GM18861 (cell line): ENCODE measurements around the gene AP4E1.
"Not testable (repeated sequence)": the region's sequence is repeated elsewhere in the genome, so short reads cannot be mapped to it uniquely, and the experiment has no call there.

Experiments used
- ATAC-seq: cut with Tn5 transposase; IDR thresholded peaks from one replicate; pipeline ENCODE4 v1.9.1; 2021; ENCODE audit not compliant: unreplicated experiment

The AP4E1 gene

DNA sequence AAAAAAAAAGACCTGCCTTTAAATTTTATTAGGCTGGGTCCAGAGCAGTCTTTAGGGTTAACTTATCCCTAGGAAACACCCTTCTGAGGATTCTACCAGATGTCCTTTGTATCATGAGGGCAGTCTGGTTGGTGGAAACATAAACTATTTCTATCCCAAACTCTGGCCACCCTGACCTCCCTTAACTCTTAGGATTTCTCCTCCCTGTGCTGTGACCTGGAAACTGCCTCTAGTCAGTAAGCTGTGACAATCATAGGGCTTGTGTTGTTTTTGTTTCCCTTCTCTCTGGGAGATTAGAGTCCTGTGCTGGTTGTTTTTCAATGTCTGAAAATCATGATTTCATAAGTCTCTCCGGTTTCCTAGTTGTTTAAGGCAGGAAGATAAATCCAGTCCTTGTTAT, 108.1 kb downstream of the AP4E1 start:
- ATAC-seq, result no peak

DNA sequence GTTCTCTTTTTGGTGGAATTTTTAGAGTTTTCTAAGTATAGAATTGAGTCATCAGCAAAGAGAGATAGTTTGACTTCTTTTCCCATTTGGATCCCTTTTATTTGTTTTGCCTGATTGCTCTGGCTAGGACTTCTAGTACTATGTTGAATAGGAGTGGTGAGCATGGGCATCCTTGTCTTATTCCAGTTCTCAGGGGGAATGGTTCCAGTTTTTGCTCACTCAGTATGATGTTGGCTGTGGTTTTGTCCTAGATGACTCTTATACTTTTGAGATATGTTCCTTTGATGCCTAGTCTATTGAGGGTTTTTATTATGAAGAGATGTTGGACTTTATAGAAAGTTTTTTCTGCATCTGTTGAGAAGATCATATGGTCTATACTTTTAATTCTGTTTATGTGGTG, 113.7 kb downstream of the AP4E1 start:
- no peak for ATAC-seq

DNA sequence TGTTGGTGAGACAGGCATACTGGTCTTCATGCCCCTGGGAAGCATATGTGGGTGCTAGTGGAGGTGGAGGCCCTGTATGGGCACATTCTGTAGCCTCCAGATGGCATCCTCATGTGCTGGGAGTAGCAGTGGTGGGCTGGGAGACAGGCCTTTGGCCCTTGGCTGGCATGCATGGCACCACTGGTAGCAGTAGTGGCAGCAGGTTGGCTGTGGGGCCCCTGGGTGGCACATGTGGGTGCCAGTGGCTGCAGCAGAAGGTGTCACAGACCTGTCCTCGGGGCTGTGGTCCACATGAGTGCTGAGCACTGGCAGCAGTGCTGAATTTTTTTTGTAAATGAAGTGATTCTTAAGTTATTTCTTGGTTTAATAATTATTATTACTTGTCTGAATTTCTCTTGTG, 115.0 kb downstream of the AP4E1 start:
- no peak for ATAC-seq

DNA sequence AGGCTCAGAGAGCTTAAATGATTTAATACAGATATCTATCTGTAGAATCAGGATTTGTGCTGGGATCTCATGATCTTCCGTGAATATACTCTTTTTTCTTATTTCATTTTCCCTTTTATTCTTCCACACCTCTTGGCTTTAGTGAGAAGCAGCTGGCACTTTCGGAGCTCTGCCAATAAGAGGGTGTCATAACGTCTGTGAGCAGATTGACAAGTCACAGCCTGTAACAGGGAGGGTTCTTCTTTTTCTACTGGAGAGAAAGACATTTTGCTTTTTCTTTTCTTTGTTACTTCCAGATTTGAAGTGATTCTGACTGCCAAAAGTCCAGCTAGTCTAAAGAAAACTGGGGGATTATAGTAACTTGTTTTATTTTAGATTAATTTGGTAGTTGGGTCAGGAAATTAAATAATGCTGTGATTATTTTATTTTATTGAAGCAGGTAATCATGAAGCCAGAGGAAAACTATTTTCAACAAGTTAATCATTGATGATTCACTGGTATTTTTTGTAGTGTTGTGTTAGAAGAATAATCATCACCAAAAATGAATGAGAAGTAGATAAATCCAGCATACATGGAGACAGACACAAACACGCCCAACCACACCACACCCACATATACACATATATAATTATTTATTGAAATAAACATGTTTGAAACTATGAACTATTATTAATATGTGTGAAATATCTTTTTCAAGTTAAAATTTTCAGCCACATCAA, 116.4 kb downstream of the AP4E1 start:
- no peak for ATAC-seq

DNA sequence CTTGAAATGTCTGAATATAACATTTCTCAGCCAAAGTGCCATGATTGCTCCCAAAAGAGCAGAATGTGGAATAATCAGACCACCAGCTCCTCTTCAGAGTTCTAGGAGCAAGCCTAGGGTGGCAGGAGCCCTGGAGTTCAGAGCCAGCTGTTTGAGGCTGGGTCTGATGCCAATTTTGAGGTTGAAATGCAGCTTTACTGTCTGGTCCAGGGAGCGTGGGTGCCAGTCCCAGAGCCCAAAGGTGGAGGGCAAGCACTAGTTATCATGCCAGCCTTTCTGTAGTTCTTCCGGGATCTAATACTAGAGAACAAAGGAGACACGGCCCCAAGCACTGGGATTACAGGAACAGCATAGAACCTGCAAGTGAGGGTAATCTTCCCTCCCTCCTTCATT, 117.0 kb downstream of the AP4E1 start:
- no peak for ATAC-seq

DNA sequence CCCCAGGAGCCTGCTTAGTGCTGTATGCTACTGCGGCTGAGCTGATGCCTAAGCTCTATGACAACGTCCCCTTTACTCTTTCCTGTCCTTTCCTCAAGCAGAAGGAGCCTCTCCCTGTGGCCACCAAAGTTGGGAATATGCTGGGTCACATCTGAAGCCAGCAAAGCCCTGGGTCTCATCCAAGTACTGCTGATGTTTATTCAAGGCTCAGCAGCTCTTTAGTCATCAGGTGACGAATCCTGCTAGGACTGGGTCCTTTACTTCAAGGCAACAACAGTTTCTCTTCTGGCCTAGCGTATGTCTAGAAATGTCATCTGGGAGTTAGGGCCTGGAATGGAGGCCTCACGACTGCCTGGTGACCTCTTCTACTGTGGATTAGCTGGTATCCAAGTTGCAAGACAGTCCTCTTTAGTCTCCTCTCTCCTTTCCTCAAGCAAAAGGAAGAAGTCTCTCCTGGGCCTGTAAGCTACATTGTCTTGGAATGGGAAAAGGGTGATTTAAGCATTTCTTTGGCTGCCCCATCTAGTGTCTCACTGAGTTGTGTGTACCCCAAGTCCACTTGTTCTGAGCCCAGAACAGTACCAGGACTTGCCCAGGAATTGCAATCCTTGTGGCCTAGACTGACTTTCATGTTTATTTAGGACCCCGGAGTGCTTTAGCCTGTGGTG, 122.3 kb downstream of the AP4E1 start:
- ATAC-seq, result no peak

DNA sequence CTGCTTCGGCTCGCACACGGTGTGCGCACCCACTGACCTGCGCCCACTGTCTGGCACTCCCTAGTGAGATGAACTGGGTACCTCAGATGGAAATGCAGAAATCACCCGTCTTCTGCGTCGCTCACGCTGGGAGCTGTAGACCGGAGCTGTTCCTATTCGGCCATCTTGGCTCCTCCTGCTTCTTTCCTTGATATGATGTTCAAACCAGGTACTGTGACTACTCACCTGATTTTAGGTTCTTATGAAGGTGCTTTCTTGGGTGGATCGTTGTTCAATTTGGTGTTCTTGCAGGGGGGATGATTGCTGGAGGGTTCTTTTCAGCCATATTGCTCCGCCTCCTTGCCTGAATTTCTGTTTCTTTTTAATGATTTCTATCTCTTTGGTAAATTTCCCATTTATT, 129.0 kb downstream of the AP4E1 start:
- ATAC-seq, result not testable (repeated sequence)

DNA sequence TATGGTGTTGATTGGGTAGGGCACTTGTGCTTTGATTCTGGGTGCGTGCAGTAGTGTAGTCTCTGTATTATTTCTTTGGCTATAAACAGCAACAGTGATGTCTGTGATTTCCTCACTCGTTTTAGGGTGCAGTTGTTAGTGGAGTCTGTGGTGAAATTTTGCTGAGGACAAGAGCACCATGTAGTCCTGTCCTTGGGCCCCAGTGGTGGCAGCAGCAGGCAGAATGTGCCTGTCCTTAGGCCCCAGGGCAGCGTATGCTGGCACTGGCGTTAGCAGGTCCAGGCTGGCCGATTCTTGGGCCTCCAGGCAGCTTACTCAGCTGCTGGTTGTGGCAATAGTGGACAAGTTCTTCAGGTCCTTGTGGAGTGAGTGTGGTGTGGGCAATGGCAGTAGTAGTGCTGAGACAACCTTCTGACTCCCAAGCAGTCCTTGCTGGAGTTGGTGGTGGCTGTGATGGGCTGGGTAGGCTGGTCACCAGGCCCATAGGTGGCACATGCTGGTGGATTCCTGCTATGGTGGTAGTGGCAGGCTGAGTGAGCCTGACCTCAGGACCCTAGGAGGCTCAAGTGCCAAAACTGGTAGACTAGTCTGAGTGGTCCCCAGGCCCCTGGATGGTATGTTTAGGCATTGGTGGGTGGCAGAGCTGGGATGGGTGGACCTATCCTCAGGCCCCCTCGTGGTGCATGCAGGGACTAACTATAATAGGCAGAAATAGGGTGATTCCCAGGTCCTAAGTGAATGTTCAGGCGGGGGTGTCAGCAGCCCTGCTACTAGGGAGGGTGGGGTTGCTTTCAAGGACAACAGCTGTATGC, 129.9 kb downstream of the AP4E1 start:
- no peak for ATAC-seq

DNA sequence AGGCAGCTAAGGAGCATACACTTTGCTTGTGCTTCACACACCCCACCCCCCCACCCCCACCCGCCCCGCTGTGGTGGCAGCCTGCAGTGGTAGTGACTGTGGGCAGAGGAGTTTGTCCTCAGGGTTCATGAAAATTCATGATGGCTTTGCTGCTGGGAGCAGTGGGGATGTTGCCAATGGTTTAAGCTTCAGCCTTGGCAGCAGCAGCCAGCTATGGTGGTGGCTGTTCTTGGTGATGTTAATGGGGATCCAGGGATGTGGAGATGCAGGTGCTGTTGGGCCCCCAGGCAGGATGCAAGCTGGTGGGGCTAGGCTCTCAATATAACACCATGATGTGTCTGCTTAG, 130.5 kb downstream of the AP4E1 start:
- no peak for ATAC-seq

DNA sequence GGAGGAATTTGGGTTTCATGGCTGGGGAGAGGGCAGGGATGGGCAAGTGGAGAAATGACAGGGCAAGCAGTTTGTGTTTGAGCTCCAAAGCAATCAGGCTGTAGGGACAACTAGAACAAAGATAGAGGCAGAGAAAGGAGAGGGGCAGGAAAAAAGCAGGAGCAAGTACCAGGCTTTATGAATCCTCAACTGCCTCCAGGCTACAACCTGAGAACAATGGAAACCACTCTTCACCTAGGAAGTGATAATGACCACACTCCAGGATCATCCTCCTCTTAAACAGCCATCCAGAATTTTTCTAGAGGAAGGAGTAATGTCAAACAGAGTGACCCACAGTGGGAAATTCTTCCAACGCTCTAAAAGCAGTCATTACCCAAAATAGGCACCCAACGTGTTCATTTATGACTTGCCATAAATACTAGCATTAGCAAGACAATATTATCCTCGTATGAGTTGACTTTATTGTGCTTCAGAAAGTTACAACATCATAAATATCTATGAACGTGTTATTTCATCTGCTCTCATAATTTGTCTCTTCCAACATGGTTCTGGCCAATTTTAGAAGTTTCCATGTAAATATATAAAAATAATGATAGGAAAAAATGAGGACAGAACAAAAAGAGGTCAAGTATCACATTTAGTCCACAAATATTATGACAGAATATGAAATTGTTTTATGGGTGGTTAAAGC, 135.7 kb downstream of the AP4E1 start:
- no peak for ATAC-seq

DNA sequence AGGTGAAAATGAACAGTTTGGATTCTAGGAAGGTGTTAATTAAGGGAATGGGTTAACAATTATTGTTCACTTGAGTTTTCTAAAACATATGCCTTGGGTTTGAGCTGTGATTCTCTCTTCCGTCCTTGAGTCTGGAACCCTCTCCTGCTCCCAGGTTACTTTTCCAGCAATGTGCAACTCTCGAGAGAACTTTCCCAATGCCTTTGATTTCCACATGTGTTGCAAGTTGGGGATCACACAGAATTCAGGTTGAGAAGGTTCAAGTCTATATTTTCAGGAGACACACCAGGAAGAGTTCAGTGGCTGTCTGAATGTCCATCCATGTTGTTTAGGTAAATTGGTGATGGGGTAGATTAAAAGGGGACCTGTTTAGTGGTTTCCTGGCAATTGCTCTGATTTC, 137.5 kb downstream of the AP4E1 start:
- no peak for ATAC-seq

DNA sequence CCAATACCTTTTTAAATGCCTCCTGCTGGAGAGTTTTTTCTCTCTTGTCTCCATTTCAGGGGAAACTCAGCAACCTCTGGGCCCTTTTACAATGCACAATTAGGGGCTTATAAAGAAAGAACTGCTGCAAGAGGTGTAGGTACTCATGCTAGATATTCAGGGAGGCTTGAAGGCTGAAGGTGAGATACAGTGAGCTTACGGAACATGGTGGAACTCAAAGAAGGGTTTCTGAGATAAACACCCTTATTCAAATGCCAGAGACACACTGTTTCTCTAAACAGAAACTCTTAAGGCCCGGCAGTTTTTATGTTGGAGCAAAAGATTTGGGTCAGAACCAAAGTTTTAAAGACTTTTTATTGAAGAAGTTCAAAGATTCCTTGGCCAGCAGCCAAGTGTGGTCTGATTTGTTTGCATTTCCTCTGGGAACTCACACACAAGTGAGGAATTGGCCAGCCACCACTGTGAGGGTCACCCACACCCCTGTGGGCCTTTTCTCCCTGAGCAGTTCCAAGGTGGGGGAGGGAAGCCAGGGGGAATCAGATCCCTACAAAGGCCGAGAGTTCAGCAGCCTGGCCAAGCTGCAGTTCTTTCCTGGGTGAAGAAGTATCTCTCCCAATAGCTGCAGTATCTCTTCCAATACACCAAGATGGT, 138.4 kb downstream of the AP4E1 start:
- no peak for ATAC-seq

DNA sequence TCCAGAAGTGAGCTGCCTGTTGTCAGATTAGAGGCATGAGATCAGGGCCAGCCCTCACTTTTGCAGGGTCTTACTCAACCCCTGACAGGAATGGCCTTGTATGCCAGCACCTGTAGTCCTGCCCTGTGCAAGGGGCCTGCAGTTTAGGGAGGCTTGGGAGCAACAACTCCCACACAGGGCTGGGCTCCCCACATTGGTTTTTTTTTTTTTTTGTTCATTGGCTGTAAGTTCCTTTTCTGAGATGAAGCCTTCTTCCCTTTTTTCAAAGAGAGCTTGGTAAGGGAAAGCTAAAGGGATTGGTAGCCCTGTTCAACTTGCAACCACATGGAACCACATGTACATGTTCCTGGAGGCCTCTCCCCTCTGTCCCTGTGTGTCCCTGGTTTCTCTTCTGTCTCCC, 139.8 kb downstream of the AP4E1 start:
- ATAC-seq, result no peak

DNA sequence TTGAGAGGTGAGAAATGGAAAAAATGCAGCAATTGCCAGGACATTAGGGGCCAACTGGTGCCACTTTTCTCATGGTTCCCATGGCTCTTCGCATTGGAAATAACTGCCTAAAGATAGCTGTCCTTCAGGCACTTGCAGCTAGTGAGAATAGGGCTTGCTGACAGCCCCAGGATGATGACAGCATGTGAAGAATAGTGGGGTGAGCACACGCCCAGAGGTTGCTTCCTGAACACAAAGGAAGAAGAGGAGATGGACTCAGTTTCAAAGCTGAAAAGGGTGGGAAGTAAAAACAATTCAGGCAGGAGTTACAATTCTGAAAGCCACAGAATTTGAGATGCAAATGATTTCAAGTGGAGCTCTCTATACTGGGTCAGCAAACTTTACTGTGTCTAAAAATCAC, 140.6 kb downstream of the AP4E1 start:
- no peak for ATAC-seq

DNA sequence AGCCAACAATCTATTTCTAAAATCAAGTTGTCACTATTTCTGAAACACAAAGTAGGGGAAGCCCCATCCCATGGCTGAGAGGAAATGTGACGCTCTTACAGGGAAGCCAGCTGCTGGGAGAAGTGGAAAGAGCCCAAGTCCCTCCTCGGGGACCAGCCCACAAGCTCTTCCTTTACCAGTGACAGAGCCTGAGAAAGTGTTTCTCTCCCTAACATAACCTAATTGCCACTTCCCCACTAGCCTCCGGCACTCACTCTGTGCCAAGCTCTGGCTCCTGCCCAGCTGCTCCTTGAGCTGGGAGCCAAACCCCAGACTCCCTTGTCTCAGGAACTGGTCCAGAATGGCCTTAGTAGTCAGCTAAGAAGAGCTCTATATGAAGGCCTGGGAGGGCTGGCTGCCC, 143.3 kb downstream of the AP4E1 start:
- ATAC-seq, result no peak

DNA sequence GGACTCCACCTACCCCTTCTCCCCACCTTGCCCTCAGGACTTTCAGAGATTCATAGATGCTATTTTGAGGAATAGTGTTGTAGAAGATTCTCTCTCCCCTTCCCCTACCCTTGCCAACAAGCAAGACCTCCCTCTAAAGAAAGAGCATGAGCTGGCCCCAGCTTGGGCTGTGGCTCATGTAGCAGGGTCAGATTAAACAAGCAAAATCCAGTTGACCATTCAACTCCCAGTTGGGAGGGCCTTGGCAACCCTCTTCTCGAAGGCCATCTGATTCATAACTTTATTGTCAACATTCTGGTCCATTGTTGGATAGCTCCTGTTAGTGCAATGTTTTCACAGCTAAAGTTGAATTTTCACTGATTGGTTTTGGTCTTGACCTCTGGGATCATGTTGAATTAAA, 145.1 kb downstream of the AP4E1 start:
- no peak for ATAC-seq

DNA sequence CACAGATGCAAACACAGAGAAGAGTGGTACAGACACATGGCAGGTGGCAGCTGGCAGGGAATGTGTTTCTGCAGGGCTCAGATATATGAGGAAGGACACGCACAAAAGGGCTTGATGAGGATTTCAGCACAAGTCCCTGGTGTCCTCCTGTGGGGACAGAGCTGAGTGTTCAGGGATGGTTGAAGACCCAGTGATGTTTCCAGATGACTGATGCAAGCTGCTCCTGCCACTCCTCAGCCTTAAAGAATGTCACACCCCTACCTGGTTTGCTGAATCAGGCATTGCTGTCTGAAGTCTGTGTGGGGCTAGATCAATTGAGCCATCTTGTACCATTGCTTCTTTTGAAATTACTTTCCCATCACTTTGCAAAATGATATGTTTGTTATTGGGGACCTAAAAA, 146.1 kb downstream of the AP4E1 start:
- no peak for ATAC-seq
